WTC11 (cell line): ENCODE measurements around the gene SOWAHA.

ENCODE experiments used
- CREM ChIP-seq: sonication (generic); formaldehyde crosslinking; IDR thresholded peaks from 2 replicates; pipeline ENCODE4 v1.8.1; 2022; ENCODE audit warnings: mild to moderate bottlenecking, missing genetic modification reagents, moderate library complexity
- ESRRA ChIP-seq: sonication (generic); formaldehyde crosslinking; IDR thresholded peaks from 2 replicates; pipeline ENCODE4 v1.8.1; 2022; ENCODE audit warnings: mild to moderate bottlenecking, missing genetic modification reagents, borderline replicate concordance
- FOXJ3 ChIP-seq: sonication (generic); formaldehyde crosslinking; IDR thresholded peaks from 2 replicates; pipeline ENCODE4 v1.9.0; 2021; ENCODE audit warnings: missing genetic modification reagents, mild to moderate bottlenecking, borderline replicate concordance
- JUN ChIP-seq: sonication (generic); formaldehyde crosslinking; IDR thresholded peaks from 2 replicates; pipeline ENCODE4 v1.8.0; 2023; ENCODE audit warnings: mild to moderate bottlenecking, missing genetic modification reagents
- SP1 ChIP-seq: sonication (generic); formaldehyde crosslinking; conservative IDR thresholded peaks from 2 replicates; pipeline ENCODE4 v1.8.1; 2022; ENCODE audit warnings: missing genetic modification reagents
- TEAD4 ChIP-seq: sonication (generic); formaldehyde crosslinking; IDR thresholded peaks from 2 replicates; pipeline ENCODE4 v1.8.0; 2022; ENCODE audit warnings: mild to moderate bottlenecking, missing genetic modification reagents
- TP53 ChIP-seq: sonication (generic); formaldehyde crosslinking; IDR thresholded peaks from 2 replicates; pipeline ENCODE4 v1.8.1; 2023; ENCODE audit warnings: mild to moderate bottlenecking, missing genetic modification reagents
- ZNF138 ChIP-seq: sonication (generic); formaldehyde crosslinking; conservative IDR thresholded peaks from 2 replicates; pipeline ENCODE4 v1.8.1; 2022; ENCODE audit warnings: mild to moderate bottlenecking, moderate library complexity, missing genetic modification reagents
- TF ChIP-seq, protein P1 (sequence below): fragments of 200-600 bp; IDR thresholded peaks from 2 replicates; pipeline ENCODE4 v1.8.0; 2022; ENCODE audit warnings: antibody characterized with exemption
- TF ChIP-seq, protein P2 (sequence below): sonication (generic); formaldehyde crosslinking; IDR thresholded peaks from 2 replicates; pipeline ENCODE4 v1.8.0; 2022; ENCODE audit warnings: mild to moderate bottlenecking, missing genetic modification reagents
- TF ChIP-seq, protein P3 (sequence below): sonication (generic); formaldehyde crosslinking; IDR thresholded peaks from 2 replicates; pipeline ENCODE4 v1.8.1; 2023; ENCODE audit warnings: mild to moderate bottlenecking, missing genetic modification reagents, borderline replicate concordance

DNA sequence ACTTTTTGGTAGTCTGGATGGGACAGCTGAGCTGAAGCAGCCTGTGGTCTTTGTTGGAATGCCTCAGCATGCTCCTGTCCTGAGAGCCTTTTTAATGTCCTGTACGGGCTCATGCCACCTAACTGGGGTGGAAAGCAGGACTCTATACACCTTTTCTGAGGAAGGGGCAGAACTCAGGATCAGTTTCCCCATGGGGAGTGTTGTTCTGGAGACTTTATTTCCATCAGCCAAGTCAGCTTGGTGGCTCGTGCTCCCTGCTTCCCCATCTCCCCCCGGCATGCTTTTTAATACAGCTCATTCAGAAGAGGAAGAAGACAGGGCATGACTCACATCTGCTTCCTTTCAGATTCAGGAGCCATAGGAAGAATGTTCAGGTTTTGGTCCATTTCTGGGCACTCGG is 31.0 kb upstream of the SOWAHA start:
- TF ChIP-seq ZNF138 (CRISPR knock-in tag) (no peak), CREM (no peak), ESRRA (CRISPR knock-in tag) (no peak), TP53 (CRISPR knock-in tag) (no peak), JUN (CRISPR knock-in tag) (no peak), TEAD4 (CRISPR knock-in tag) (no peak), FOXJ3 (no peak), SP1 (CRISPR knock-in tag) (no peak)
- TF ChIP-seq, protein P1, sequence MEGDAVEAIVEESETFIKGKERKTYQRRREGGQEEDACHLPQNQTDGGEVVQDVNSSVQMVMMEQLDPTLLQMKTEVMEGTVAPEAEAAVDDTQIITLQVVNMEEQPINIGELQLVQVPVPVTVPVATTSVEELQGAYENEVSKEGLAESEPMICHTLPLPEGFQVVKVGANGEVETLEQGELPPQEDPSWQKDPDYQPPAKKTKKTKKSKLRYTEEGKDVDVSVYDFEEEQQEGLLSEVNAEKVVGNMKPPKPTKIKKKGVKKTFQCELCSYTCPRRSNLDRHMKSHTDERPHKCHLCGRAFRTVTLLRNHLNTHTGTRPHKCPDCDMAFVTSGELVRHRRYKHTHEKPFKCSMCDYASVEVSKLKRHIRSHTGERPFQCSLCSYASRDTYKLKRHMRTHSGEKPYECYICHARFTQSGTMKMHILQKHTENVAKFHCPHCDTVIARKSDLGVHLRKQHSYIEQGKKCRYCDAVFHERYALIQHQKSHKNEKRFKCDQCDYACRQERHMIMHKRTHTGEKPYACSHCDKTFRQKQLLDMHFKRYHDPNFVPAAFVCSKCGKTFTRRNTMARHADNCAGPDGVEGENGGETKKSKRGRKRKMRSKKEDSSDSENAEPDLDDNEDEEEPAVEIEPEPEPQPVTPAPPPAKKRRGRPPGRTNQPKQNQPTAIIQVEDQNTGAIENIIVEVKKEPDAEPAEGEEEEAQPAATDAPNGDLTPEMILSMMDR, result no peak
- TF ChIP-seq, protein P2, sequence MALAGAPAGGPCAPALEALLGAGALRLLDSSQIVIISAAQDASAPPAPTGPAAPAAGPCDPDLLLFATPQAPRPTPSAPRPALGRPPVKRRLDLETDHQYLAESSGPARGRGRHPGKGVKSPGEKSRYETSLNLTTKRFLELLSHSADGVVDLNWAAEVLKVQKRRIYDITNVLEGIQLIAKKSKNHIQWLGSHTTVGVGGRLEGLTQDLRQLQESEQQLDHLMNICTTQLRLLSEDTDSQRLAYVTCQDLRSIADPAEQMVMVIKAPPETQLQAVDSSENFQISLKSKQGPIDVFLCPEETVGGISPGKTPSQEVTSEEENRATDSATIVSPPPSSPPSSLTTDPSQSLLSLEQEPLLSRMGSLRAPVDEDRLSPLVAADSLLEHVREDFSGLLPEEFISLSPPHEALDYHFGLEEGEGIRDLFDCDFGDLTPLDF (CRISPR knock-in tag), result no peak
- TF ChIP-seq, protein P3, sequence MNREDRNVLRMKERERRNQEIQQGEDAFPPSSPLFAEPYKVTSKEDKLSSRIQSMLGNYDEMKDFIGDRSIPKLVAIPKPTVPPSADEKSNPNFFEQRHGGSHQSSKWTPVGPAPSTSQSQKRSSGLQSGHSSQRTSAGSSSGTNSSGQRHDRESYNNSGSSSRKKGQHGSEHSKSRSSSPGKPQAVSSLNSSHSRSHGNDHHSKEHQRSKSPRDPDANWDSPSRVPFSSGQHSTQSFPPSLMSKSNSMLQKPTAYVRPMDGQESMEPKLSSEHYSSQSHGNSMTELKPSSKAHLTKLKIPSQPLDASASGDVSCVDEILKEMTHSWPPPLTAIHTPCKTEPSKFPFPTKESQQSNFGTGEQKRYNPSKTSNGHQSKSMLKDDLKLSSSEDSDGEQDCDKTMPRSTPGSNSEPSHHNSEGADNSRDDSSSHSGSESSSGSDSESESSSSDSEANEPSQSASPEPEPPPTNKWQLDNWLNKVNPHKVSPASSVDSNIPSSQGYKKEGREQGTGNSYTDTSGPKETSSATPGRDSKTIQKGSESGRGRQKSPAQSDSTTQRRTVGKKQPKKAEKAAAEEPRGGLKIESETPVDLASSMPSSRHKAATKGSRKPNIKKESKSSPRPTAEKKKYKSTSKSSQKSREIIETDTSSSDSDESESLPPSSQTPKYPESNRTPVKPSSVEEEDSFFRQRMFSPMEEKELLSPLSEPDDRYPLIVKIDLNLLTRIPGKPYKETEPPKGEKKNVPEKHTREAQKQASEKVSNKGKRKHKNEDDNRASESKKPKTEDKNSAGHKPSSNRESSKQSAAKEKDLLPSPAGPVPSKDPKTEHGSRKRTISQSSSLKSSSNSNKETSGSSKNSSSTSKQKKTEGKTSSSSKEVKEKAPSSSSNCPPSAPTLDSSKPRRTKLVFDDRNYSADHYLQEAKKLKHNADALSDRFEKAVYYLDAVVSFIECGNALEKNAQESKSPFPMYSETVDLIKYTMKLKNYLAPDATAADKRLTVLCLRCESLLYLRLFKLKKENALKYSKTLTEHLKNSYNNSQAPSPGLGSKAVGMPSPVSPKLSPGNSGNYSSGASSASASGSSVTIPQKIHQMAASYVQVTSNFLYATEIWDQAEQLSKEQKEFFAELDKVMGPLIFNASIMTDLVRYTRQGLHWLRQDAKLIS, result no peak
